ENCODE measurements around the gene HDAC4.

HDAC4 gene

GRCh38 chr2:239297142-239298004 lies 103.4 kb downstream of the HDAC4 start:
- Histone ChIP-seq H3K4me3 (ENCODE audit: insufficient read length, low read depth) (no peak overlapping the region), H3K9me3 (ENCODE audit: insufficient read depth, low read length) (no peaks in the 10 kb centered on the region), H3K4me1 (ENCODE audit: insufficient read depth, insufficient read length) (peaks cover 38% of the 10 kb centered on the region), H3K9ac (ENCODE audit: insufficient read length, low read depth) (no peak overlapping the region), H3K27me3 (ENCODE audit: insufficient read depth, insufficient read length) (no peaks in the 10 kb centered on the region), H3K36me3 (ENCODE audit: insufficient read depth, insufficient read length, low read length) (peaks cover 2% of the 10 kb centered on the region)
- no peak for DNase-seq (ENCODE audit: low read depth, low spot score)
- TF ChIP-seq SUZ12 (IDR thresholded peaks at IDR 0.05; ENCODE audit: extremely low read depth, insufficient read depth, insufficient read length): no peak
- TF ChIP-seq ZNF274 (IDR thresholded peaks at IDR 0.05; ENCODE audit: low read depth, low read length): no peak
- no peak for TF ChIP-seq YY1 (IDR thresholded peaks at IDR 0.05; ENCODE audit: insufficient read depth, insufficient read length)

DNA sequence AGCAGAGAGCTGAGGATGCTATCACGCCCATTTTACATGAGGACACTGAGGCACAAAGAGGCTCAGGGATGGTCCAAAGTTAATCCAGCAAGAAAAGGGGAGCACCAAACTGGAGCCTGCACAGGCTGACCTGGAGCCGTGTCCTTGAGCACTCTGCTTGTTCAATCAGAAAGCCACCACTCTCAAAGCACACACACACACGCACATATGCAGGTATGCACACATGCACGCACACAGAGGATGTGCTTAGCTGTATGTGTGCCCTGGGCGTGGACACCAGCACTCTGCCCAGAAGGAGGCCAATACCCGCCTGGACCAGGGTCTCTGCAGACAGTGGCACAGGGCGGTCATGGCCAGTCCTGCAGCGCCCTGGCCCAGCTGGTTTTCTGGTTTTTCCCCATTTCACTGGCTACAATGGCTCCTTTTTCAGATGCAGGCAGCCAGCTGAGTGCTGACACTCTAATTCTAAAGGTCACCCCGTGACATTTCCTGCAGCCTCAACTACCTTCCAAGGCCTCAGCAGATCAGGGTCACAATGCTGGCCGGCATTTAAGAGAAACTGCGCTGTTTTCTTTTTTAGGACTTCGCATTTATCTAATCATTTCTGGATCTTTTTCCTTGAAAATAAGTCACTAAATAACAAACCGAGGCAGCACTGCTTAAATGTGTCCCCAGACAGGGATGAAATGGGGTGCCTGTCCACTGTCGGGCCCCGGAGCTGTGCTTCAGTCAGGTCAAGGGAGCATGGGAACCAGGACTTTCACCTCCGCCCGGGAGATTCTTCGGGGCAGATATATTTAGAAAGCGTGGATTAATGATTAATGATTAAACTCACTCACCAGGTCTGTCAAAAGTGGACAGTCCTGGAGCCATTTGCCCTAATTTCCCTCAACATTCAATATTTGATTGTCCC lies 104.5 kb downstream of the HDAC4 start:
- no peak for DNase-seq (ENCODE audit: low read depth, low spot score)
- Histone ChIP-seq H3K27me3 (ENCODE audit: insufficient read depth, insufficient read length) (no peaks in the 10 kb centered on the region), H3K36me3 (ENCODE audit: insufficient read depth, insufficient read length, low read length) (peaks cover 2% of the 10 kb centered on the region), H3K9ac (ENCODE audit: insufficient read length, low read depth) (peak overlapping the region; percentile 34), H3K4me3 (ENCODE audit: insufficient read length, low read depth) (no peak overlapping the region), H3K9me3 (ENCODE audit: insufficient read depth, low read length) (no peaks in the 10 kb centered on the region), H3K4me1 (ENCODE audit: insufficient read depth, insufficient read length) (peaks cover 44% of the 10 kb centered on the region)
- no peak for TF ChIP-seq ZNF274 (IDR thresholded peaks at IDR 0.05; ENCODE audit: low read depth, low read length)
- TF ChIP-seq SUZ12 (IDR thresholded peaks at IDR 0.05; ENCODE audit: extremely low read depth, insufficient read depth, insufficient read length): no peak
- TF ChIP-seq YY1 (IDR thresholded peaks at IDR 0.05; ENCODE audit: insufficient read depth, insufficient read length): no peak

DNA sequence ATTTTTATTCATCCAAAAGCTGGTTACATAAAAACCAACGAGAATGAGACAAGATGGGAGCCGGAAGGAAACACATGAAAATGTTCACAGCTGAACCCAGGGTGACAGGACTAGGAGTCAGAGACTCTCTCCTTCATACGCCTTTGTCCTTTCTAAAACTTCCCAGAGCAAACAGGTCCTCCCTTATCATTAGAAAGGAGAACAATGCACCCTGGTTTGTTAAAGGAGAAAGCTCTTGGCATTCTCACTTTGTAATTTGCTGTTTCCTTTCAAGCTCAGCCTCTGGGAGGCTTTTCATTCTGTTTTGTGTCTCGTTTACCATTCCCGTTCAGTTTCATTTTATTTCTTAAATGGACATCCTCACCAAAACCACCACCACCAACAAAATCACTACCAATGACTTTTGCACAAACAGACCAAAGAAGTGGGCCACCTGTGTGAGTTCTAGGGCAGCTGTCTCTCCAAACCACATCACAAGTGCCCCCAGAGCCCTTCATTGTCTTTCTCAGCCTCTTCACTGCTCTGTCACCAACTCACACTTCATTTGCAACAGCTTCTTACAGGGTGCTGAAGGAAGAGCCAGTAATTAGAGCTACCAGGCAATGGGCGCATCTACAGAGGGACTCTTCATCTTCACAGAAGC lies 105.3 kb downstream of the HDAC4 start:
- Histone ChIP-seq H3K36me3 (ENCODE audit: insufficient read depth, insufficient read length, low read length) (peaks cover 2% of the 10 kb centered on the region), H3K4me1 (ENCODE audit: insufficient read depth, insufficient read length) (peaks cover 47% of the 10 kb centered on the region), H3K4me3 (ENCODE audit: insufficient read length, low read depth) (no peak overlapping the region), H3K9ac (ENCODE audit: insufficient read length, low read depth) (peak overlapping the region; percentile 34), H3K27me3 (ENCODE audit: insufficient read depth, insufficient read length) (no peaks in the 10 kb centered on the region), H3K9me3 (ENCODE audit: insufficient read depth, low read length) (no peaks in the 10 kb centered on the region)
- DNase-seq (ENCODE audit: low read depth, low spot score): peak; percentile 36
- no peak for TF ChIP-seq ZNF274 (IDR thresholded peaks at IDR 0.05; ENCODE audit: low read depth, low read length)
- no peak for TF ChIP-seq YY1 (IDR thresholded peaks at IDR 0.05; ENCODE audit: insufficient read depth, insufficient read length)
- TF ChIP-seq SUZ12 (IDR thresholded peaks at IDR 0.05; ENCODE audit: extremely low read depth, insufficient read depth, insufficient read length): no peak

DNA sequence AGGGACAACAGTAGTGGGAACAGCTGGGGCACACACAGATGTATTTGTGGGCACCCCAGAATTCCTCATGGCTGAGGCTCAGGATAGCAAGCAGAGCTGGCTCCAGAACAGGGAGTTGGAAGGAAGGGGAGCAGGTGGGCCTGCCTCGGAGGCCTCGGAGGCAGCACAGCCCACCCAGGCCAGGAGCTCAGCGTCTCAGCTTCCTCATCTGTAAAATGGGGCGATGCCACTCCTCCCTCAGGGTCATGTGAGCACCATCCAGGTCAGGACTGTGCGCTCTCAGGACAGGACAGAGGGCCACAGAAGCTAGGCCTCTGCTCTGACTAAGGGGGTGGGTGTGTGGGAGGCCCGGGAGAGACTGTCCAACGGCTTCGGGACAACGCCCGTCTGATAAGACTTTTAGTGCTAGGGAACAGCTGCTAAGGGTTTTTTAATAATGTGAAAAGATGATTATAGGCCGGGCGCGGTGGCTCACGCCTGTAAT lies 106.2 kb downstream of the HDAC4 start:
- no peak for DNase-seq (ENCODE audit: low read depth, low spot score)
- H3K9ac ChIP-seq (ENCODE audit: insufficient read length, low read depth): peak overlapping the region; percentile 36
- H3K4me3 ChIP-seq (ENCODE audit: insufficient read length, low read depth): no peak overlapping the region
- no peaks in the 10 kb centered on the region for H3K9me3 ChIP-seq (ENCODE audit: insufficient read depth, low read length)
- H3K4me1 ChIP-seq (ENCODE audit: insufficient read depth, insufficient read length): peaks cover 43% of the 10 kb centered on the region
- peaks cover 2% of the 10 kb centered on the region for H3K36me3 ChIP-seq (ENCODE audit: insufficient read depth, insufficient read length, low read length)
- TF ChIP-seq ZNF274 (IDR thresholded peaks at IDR 0.05; ENCODE audit: low read depth, low read length) (no peak), YY1 (IDR thresholded peaks at IDR 0.05; ENCODE audit: insufficient read depth, insufficient read length) (no peak), SUZ12 (IDR thresholded peaks at IDR 0.05; ENCODE audit: extremely low read depth, insufficient read depth, insufficient read length) (no peak)
- no peaks in the 10 kb centered on the region for H3K27me3 ChIP-seq (ENCODE audit: insufficient read depth, insufficient read length)

GRCh38 chr2:239293775-239294430 lies 106.9 kb downstream of the HDAC4 start:
- H3K4me3 ChIP-seq (ENCODE audit: insufficient read length, low read depth): no peak overlapping the region
- H3K36me3 ChIP-seq (ENCODE audit: insufficient read depth, insufficient read length, low read length): peaks cover 2% of the 10 kb centered on the region
- no peaks in the 10 kb centered on the region for H3K27me3 ChIP-seq (ENCODE audit: insufficient read depth, insufficient read length)
- peaks cover 43% of the 10 kb centered on the region for H3K4me1 ChIP-seq (ENCODE audit: insufficient read depth, insufficient read length)
- no peak for DNase-seq (ENCODE audit: low read depth, low spot score)
- TF ChIP-seq YY1 (IDR thresholded peaks at IDR 0.05; ENCODE audit: insufficient read depth, insufficient read length) (no peak), ZNF274 (IDR thresholded peaks at IDR 0.05; ENCODE audit: low read depth, low read length) (no peak), SUZ12 (IDR thresholded peaks at IDR 0.05; ENCODE audit: extremely low read depth, insufficient read depth, insufficient read length) (no peak)
- no peaks in the 10 kb centered on the region for H3K9me3 ChIP-seq (ENCODE audit: insufficient read depth, low read length)
- H3K9ac ChIP-seq (ENCODE audit: insufficient read length, low read depth): no peak overlapping the region

DNA sequence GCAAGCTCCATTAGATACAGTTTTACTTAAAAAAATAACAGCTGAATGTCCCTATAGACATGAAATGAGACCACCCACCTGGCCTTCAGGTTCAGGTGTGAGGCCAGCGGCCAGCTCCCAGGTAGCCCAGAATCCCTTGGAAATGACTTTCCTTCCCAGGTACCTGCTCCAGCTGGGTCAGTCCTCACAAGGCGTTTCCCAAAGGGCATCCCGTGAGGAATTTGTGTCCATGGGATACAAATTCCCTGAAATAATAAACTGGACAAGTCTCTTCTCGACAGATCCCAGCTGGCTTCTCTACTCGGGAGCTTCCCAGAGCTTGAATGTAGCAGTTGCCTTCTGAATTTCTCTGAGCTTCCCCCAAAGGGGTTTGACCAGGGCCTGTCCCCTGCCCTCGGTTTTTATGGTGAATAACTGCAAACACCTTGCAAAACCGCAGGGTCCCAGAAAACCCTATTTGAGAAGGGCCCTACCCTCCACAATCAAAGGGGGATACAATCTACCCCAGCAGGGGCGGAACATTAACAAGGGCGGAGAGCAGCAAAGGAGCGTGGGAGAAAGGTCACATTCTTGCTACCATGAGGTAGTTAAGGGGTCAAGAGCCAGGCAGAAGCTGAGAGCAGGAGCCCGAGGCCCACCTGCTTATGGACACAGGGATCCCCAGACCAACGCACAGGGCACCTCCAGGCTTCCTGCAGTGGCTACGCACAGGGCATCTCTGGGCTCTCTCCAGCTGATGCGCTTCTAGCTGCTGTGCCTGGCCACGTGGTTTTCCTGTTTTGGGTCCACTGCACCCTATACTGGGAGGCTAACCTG lies 107.7 kb downstream of the HDAC4 start:
- H3K4me3 ChIP-seq (ENCODE audit: insufficient read length, low read depth): no peak overlapping the region
- no peak overlapping the region for H3K9ac ChIP-seq (ENCODE audit: insufficient read length, low read depth)
- DNase-seq (ENCODE audit: low read depth, low spot score): no peak
- peaks cover 43% of the 10 kb centered on the region for H3K4me1 ChIP-seq (ENCODE audit: insufficient read depth, insufficient read length)
- peaks cover 2% of the 10 kb centered on the region for H3K36me3 ChIP-seq (ENCODE audit: insufficient read depth, insufficient read length, low read length)
- TF ChIP-seq SUZ12 (IDR thresholded peaks at IDR 0.05; ENCODE audit: extremely low read depth, insufficient read depth, insufficient read length): no peak
- H3K9me3 ChIP-seq (ENCODE audit: insufficient read depth, low read length): no peaks in the 10 kb centered on the region
- no peaks in the 10 kb centered on the region for H3K27me3 ChIP-seq (ENCODE audit: insufficient read depth, insufficient read length)
